CD14-positive monocyte (primary cell): Measurements from ENCODE around the gene PTPRH. TPM values are rescaled to one million over a fixed set of nuclear protein-coding genes. Genes with fewer than 3 reads are reported as not detected.

Experiments used
- DNase-seq, 3 donors: peaks; one replicate each; pipeline ENCODE4 v3.0.0-alpha.2; 2011 to 2022
- H2AFZ ChIP-seq: 2 replicates; pipeline ENCODE4 v1.6.0; 2012; ENCODE audit warnings: mild to moderate bottlenecking, low read depth, low read length, inconsistent platforms; ENCODE audit not compliant: insufficient read depth, poor library complexity, severe bottlenecking
- H3K27ac ChIP-seq, 2 donors: 1 replicate in 1 of 2; 2 replicates in 1 of 2; pipeline ENCODE4 v1.5.1; 2012 to 2013; ENCODE audit warnings: low read length in 2 of 2, control low read depth in 1 of 2, inconsistent platforms in 1 of 2, low read depth in 1 of 2, mild to moderate bottlenecking in 1 of 2
- H3K27me3 ChIP-seq, 2 donors: one replicate each; pipeline versions ENCODE4 v1.6.0 to v1.6.1; 2011 to 2013; ENCODE audit warnings: low read length in 2 of 2; ENCODE audit not compliant: control insufficient read depth in 2 of 2, insufficient read depth in 2 of 2
- H3K36me3 ChIP-seq, 2 donors: replicated peaks in 1 of 2; 1 replicate in 1 of 2; 2 replicates in 1 of 2; pipeline versions ENCODE4 v1.5.1 to v1.6.1; 2012 to 2013; ENCODE audit warnings: low read length in 2 of 2, control low read depth in 1 of 2, inconsistent platforms in 1 of 2, mild to moderate bottlenecking in 1 of 2; ENCODE audit not compliant: insufficient read depth in 2 of 2, control insufficient read depth in 1 of 2
- H3K4me1 ChIP-seq, 2 donors: 1 replicate in 1 of 2; 2 replicates in 1 of 2; pipeline versions ENCODE4 v1.5.1 to v1.6.1; 2012 to 2013; ENCODE audit warnings: low read length in 2 of 2, control low read depth in 1 of 2, inconsistent platforms in 1 of 2, mild to moderate bottlenecking in 1 of 2, moderate library complexity in 1 of 2; ENCODE audit not compliant: insufficient read depth in 2 of 2, control insufficient read depth in 1 of 2
- H3K4me2 ChIP-seq: replicated peaks from 2 replicates; pipeline ENCODE3; 2012; ENCODE audit warnings: low read length, moderate library complexity, mild to moderate bottlenecking; ENCODE audit not compliant: poor library complexity, severe bottlenecking; ENCODE audit errors: extremely low read depth
- H3K4me3 ChIP-seq, 3 experiments: fragments of 200-600 bp in 1 of 3; sonication (generic) in 1 of 3; replicated peaks in 1 of 3; 1 replicate in 2 of 3; 2 replicates in 1 of 3; pipeline ENCODE4 v1.5.1; 2011 to 2013; ENCODE audit warnings: low read length in 3 of 3, mild to moderate bottlenecking in 3 of 3, control low read depth in 2 of 3, low read depth in 2 of 3, inconsistent platforms in 1 of 3, moderate library complexity in 1 of 3
- H3K79me2 ChIP-seq: 2 replicates; pipeline ENCODE4 v1.6.0; 2012; ENCODE audit warnings: mild to moderate bottlenecking, control low read depth, inconsistent platforms, low read length, moderate library complexity; ENCODE audit not compliant: insufficient read depth
- H3K9ac ChIP-seq: 2 replicates; pipeline ENCODE4 v1.6.0; 2017; ENCODE audit warnings: low read length, mild to moderate bottlenecking; ENCODE audit not compliant: insufficient read depth, poor library complexity, severe bottlenecking
- H3K9me3 ChIP-seq, 2 donors: replicated peaks in 1 of 2; 1 replicate in 1 of 2; 2 replicates in 1 of 2; pipeline versions ENCODE4 v1.5.1 to v1.6.1; 2012 to 2013; ENCODE audit warnings: low read length in 2 of 2, control low read depth in 1 of 2; ENCODE audit not compliant: control insufficient read depth in 1 of 2, insufficient read depth in 1 of 2
- H4K20me1 ChIP-seq: 2 replicates; pipeline ENCODE4 v1.6.0; 2012; ENCODE audit warnings: mild to moderate bottlenecking, low read length, control low read depth, moderate library complexity; ENCODE audit not compliant: insufficient read depth
- H3K27ac Mint-ChIP-seq, 7 donors: one replicate each; pipeline ENCODE4 v1.8.0; 2020; ENCODE audit warnings: mild to moderate bottlenecking in 7 of 7, mixed read lengths in 7 of 7, moderate library complexity in 6 of 7, inconsistent platforms in 2 of 7
- H3K27me3 Mint-ChIP-seq, 3 donors: one replicate each; pipeline ENCODE4 v1.8.0; 2021 to 2022; ENCODE audit warnings: low read depth in 3 of 3, mild to moderate bottlenecking in 3 of 3, mixed read lengths in 3 of 3, moderate library complexity in 3 of 3, inconsistent platforms in 1 of 3
- H3K36me3 Mint-ChIP-seq, 2 donors: one replicate each; pipeline ENCODE4 v1.8.0; 2020; ENCODE audit warnings: mixed read lengths in 2 of 2, inconsistent platforms in 1 of 2, mild to moderate bottlenecking in 1 of 2
- H3K4me1 Mint-ChIP-seq: one replicate; pipeline ENCODE4 v1.8.0; 2020; ENCODE audit warnings: mild to moderate bottlenecking, mixed read lengths
- H3K4me3 Mint-ChIP-seq, 2 donors: one replicate each; pipeline ENCODE4 v1.8.0; 2020; ENCODE audit warnings: mild to moderate bottlenecking in 2 of 2, mixed read lengths in 2 of 2, moderate library complexity in 1 of 2
- H3K9me3 Mint-ChIP-seq, 7 donors: one replicate each; pipeline ENCODE4 v1.8.0; 2020 to 2022; ENCODE audit warnings: mixed read lengths in 7 of 7, mild to moderate bottlenecking in 6 of 7, moderate library complexity in 6 of 7, inconsistent platforms in 2 of 7
- CTCF ChIP-seq: fragments of 200-600 bp; IDR thresholded peaks from one replicate; pipeline ENCODE4 v1.8.0; 2022; ENCODE audit warnings: antibody characterized with exemption, mild to moderate bottlenecking
- WGBS: methylation state at CpG from one replicate; pipeline ENCODE4 v1.1.5; 2013; ENCODE audit warnings: missing lambda C conversion rate; ENCODE audit not compliant: insufficient coverage; 5-methylcytosine and 5-hydroxymethylcytosine counted together
- intact Hi-C, 2 donors: fragments of 100-400 bp; cut with micrococcal nuclease; formaldehyde crosslinking; loops; one replicate each; pipeline versions ENCODE4 v1.15.0 to v1.15.1; 2023
- polyA plus RNA-seq, 3 donors: library from polyadenylated mRNA; depleted of rRNA in 1 of 3; unstranded in 2 of 3; stranded (reverse) in 1 of 3; fragments of 300-500 nt in 2 of 3; fragments of >200 nt in 1 of 3; fragmentation: Illumina TruSeq in 2 of 3; gene quantifications; 1 replicate in 2 of 3; 2 replicates in 1 of 3; pipeline ENCODE4 v1.2.3, GENCODE V29; 2012 to 2021

Gene PTPRH
- polyA plus RNA-seq, 3 donors = 0.08 to 0.53 TPM; not detected in 1

- no peak overlapping the region for H3K4me2 ChIP-seq
- H3K27ac ChIP-seq = no peak overlapping the region
- Mint-ChIP-seq H3K36me3 (peaks cover 73 to 91% of the 10 kb centered on the region in 2 donors), H3K27me3 (peaks cover 0 to 2% (median 0%) of the 10 kb centered on the region in 3 donors), H3K9me3 (peaks cover 0 to 2% (median 0%) of the 10 kb centered on the region in 7 donors), H3K27ac (no peak overlapping the region), H3K4me3 (no peak overlapping the region), H3K4me1 (no peaks in the 10 kb centered on the region)
- DNase-seq = no peak
- no peaks in the 10 kb centered on the region for H3K9me3 ChIP-seq
- peaks cover 28% of the 10 kb centered on the region for H3K79me2 ChIP-seq
- H3K4me1 ChIP-seq = no peaks in the 10 kb centered on the region
- H3K4me3 ChIP-seq = no peak overlapping the region
- WGBS = 100% methylated on average over 1 of the region's 5 CpGs
- no peak for TF ChIP-seq CTCF
- intact Hi-C loops = no loop called here
- no peaks in the 10 kb centered on the region for H3K27me3 ChIP-seq
- H3K9ac ChIP-seq = no peak overlapping the region
- H4K20me1 ChIP-seq = peaks cover 98% of the 10 kb centered on the region
- H2AFZ ChIP-seq = no peak overlapping the region
- H3K36me3 ChIP-seq = peaks cover 90 to 97% of the 10 kb centered on the region in 2 donors
Measured at GRCh38 chr19:55232986-55233385, 23.7 kb upstream of the PTPRH start.

GRCh38 chr19:55232286-55232602, 22.9 kb upstream of the PTPRH start:
- DNase-seq = no peak
- Histone ChIP-seq H3K27ac (no peak overlapping the region), H3K4me3 (no peak overlapping the region)

More at GRCh38 chr19:55232286-55232602, 22.9 kb upstream of the PTPRH start:
- peak overlapping the region in 2 of 7 donors; percentile 40 to 43 for H3K27ac Mint-ChIP-seq
- Histone ChIP-seq H4K20me1 (peaks cover 98% of the 10 kb centered on the region), H3K27me3 (no peaks in the 10 kb centered on the region), H3K9ac (no peak overlapping the region), H3K36me3 (peaks cover 90 to 97% of the 10 kb centered on the region in 2 donors), H3K4me2 (no peak overlapping the region), H3K4me1 (no peaks in the 10 kb centered on the region), H3K79me2 (peaks cover 28% of the 10 kb centered on the region), H2AFZ (no peak overlapping the region), H3K9me3 (no peaks in the 10 kb centered on the region)
- intact Hi-C loops = no loop called here
- H3K9me3 Mint-ChIP-seq = peaks cover 0 to 2% (median 0%) of the 10 kb centered on the region in 7 donors
- WGBS = 91% methylated on average over 4 of the region's 12 CpGs
- peaks cover 72 to 91% of the 10 kb centered on the region in 2 donors for H3K36me3 Mint-ChIP-seq
- no peak for TF ChIP-seq CTCF
- peaks cover 0 to 2% (median 0%) of the 10 kb centered on the region in 3 donors for H3K27me3 Mint-ChIP-seq
- no peaks in the 10 kb centered on the region for H3K4me1 Mint-ChIP-seq
- H3K4me3 Mint-ChIP-seq = no peak overlapping the region
